ACHN (cell line): Measurements from ENCODE around the gene BTBD19.
"Not testable (repeated sequence)": the region's sequence is repeated elsewhere in the genome, so short reads cannot be mapped to it uniquely, and the experiment has no call there.

Experiments
- DNase-seq: peaks from one replicate; pipeline ENCODE4 v3.0.0-alpha.2; 2015
- in situ Hi-C: cut with HindIII; loops from 2 replicates; pipeline ENCODE4 v1.10.0; 2017; ENCODE audit warnings: low sequenced_read_pairs, low pct_ligation_motif_present, low pct_unique_long_range_greater_than_20kb

BTBD19 gene, protein sequence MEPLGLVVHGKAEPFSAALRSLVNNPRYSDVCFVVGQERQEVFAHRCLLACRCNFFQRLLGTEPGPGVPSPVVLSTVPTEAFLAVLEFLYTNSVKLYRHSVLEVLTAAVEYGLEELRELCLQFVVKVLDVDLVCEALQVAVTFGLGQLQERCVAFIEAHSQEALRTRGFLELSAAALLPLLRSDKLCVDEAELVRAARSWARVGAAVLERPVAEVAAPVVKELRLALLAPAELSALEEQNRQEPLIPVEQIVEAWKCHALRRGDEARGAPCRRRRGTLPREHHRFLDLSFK

DNA sequence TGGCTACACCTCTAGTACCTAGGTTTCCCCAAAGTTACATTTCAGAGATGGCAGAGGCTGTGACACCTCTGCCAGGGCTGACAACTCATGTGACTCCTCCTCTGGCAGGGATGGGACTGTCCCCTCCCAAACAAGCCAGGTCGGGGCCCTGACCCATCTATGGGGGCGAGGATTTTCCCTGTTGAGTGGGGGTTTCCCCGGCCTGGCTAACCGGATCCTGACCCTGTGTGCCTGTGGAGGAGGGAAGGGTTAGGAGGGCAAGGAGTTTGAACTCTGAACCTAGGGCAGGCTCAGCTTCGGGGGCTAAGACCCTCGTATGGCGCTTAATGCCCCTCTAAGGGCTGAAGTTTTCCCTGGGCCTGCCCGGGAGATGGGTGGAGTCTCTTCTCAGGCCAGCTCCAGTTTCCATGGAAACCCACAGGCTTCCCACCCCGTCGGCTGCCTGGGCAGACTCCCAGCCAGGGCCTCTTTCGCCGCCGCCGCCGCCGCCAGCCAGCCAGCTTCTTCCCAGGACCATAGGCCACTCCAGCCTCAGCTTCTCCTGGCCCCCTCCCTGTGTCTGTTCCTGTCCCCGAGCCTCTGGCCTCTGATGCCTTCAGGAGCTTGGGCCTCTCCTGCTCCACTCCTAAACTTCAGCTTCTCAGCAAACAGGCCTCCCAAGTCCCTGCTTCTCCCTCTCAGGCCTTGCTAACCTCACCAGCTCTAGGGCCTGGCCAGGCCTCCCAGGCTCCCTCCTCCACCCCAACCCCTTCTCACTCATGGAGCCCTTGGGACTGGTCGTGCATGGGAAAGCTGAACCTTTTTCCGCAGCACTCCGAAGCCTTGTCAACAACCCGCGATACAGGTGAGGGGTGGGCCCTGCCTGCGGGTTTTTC lies at the start of gene BTBD19:
TSS of gene BTBD19 (plus strand) at position 461 of the 875 bp plus-strand sequence. CDS start at position 759, 298 bp downstream.
- in situ Hi-C loops, result no loop called here
- peak; percentile 76 for DNase-seq

- in situ Hi-C loops, result no loop called here
These were observed 49.2 kb upstream of the BTBD19 start for GRCh38 chr1:44759077-44759476.

DNA sequence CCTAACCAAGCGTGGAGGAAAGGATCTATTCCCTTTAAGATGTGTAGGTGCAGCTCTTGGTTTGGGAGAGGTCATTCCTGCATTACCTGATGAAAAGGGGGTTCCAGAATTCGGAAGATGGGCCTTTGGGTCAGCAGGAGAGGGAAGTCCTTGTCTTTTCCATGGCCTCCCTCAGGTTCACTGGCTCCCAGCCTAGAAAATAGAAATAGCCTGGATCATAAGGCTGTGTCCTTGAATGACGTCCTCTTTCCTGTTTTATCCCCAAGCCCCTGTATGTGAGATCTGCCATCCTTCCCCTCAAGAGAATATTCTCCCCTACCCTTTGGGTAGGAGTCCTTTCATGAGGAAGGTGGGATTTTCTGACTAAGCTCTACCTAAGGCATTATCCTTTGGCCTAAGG lies 47.4 kb upstream of the BTBD19 start:
- in situ Hi-C loops, result no loop called here
- DNase-seq, result no peak

More at GRCh38 chr1:44759077-44759476, 49.2 kb upstream of the BTBD19 start:
- DNase-seq, result no peak

DNA sequence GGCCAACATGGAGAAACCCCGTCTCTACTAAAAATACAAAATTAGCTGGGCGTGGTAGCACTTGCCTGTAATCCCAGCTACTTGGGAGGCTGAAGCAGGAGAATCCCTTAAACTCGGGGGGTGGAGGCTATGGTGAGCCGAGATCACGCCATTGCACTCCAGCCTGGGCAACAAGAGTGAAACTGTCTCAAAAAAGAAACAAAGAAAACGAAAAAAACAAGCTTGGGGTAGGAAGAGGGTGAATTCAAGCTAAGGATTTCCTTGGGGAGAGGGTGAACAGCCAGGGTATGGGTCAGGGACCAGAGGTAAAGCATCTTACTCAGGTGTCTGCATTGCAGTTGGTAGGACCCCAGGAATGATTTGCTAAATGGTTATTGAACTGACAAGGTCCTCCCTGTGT lies 41.9 kb upstream of the BTBD19 start:
- in situ Hi-C loops, DNase-seq: not testable (repeated sequence)

DNA sequence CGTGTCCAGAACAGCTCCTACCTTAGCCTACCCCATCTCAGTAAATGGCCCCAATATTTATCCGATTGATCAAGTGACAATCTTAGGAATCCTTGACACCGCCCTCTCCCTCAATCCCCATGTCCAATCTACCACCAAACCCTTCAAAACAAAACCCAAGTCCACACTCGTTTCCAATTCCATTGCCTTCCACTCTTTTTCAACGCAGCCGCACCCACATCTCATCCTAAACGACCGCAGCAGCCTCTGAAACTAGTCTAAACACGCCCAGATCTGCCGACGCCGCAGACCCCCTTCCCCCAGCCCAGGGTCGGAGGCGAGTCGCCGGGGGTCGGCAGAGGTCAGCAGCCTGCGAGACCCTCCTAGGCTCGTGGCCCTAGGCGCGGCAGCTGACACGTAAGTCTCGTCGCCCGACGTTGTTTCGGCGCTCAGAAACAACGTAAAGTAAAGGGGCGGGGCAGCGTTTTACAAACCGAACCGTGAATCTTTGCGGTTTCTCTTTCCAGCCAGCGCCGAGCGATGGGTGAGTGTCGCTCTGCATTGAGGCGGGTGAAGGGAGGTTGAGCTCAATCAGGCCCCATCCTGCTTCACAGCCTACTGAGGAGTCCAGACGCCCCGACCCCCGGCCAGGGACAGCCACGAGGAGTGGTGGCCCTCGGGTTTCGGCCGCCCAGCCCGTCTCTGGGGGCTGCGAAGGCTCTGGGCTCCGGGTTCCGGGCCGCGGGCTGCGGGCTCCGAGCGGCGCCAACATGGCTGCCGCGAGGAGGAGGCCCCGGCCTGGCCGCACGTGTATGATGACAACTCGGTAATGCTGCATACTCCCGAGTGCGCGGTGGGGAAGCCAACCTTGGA lies 33.0 kb upstream of the BTBD19 start, which contains the start of gene RPS8:
TSS of gene RPS8 (plus strand) at position 463 of the 852 bp plus-strand sequence. CDS start at position 520, 57 bp downstream.
- peak; percentile 93 for DNase-seq
- in situ Hi-C loops, result no loop called here

DNA sequence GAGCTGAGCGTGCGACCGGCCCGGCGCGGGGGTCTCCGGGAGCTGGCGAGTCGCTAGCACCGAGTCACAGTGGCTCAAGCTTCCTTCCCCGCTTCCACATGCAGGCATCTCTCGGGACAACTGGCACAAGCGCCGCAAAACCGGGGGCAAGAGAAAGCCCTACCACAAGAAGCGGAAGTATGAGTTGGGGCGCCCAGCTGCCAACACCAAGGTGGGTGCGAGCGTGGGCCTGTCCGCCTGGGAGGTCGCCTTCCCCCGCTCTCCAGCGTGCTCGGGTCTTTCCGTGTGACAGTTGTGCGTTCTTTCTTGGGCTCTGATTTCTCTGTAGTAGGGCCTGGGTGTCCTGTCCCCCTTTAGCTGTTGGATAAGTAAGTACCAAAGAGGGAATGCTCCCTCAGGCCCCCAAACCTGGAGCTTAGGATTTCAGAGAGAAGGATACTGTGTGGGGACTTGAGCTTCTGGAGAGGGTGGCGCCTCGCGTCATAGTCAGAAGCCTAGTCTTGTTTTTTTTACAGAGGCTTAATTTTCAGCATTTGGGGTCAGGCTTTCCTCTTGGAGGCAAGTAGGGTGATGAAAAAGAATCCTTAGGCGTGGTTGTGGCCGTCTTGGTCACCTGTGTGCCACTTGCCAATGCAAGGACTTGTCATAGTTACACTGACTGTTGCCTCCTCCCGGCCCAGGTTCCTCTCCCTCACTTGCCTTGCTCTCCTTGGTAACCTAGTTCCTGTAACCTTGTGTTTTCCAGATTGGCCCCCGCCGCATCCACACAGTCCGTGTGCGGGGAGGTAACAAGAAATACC lies 32.2 kb upstream of the BTBD19 start:
- in situ Hi-C loops, result no loop called here
- DNase-seq, result no peak

DNA sequence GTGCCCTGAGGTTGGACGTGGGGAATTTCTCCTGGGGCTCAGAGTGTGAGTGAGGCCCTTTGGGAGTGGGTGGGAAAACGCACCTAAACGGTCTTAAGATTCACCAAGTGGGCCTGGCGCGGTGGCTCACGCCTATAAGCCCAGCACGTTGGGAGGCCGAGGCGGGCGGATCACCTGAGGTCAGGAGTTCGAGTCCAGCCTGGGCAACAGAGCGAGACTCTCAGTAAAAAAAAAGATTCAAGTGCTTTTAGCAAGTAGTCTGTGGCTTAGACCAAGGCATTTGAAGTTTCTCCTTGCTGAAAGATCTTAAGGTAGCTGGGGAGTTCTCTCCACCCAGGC lies 31.6 kb upstream of the BTBD19 start:
- no peak for DNase-seq
- in situ Hi-C loops, result no loop called here

DNA sequence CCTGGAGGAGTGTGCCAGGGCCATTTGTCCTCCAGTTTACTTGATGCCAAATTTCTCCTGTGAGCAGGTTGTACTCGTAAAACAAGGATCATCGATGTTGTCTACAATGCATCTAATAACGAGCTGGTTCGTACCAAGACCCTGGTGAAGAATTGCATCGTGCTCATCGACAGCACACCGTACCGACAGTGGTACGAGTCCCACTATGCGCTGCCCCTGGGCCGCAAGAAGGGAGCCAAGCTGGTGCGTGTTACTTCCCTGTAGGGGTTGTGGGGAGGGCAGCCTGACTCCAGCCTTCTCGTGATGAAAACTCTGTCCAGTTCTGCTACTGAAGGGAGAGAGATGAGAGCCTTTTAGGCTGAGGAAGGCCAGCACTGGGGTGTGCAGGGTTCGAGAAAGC lies 30.8 kb upstream of the BTBD19 start:
- in situ Hi-C loops, result no loop called here
- no peak for DNase-seq

- in situ Hi-C loops, result no loop called here
These were observed 30.2 kb upstream of the BTBD19 start for GRCh38 chr1:44777969-44778635.

DNA sequence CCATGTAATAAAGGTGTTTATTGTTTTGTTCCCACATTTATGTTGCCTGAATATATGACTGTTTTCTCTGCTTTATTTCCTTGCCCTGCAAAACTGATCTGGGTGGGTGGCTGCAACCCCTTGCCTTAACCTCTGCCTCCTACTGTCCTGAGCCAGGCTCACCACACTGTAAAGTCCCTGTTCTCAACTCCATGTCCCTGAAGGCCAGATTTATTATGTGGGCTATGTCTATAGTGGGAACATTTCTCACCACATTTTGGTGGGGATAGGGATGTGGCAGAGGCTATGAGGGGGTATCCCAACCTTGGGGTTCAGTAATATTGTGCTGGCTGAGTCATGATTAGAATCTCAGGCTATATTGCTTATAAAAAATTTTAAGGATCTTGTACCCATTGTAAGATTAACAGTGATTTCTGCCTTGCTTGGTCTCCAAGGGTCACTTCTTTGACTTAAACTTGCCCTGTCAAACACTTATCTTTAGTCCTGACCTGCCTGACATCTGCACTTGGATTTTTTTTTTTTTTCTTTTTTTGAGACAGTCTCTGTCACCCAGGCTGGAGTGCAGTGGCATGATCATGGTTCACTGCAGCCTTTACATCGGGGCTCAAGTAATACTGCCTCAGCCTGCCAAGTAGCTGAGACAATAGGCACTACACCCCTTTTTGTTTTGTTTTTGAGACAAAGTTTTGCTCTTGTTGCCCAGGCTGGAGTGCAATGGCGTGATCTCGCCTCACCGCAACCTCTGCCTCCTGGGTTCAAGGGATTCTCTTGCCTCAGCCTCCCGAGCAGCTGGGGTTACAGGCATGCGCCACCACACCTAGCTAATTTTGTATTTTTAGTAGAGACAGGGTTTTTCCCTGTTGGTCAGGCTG lies 29.4 kb upstream of the BTBD19 start:
- in situ Hi-C loops, result no loop called here
- DNase-seq, result no peak

More at GRCh38 chr1:44777969-44778635, 30.2 kb upstream of the BTBD19 start:
- no peak for DNase-seq

DNA sequence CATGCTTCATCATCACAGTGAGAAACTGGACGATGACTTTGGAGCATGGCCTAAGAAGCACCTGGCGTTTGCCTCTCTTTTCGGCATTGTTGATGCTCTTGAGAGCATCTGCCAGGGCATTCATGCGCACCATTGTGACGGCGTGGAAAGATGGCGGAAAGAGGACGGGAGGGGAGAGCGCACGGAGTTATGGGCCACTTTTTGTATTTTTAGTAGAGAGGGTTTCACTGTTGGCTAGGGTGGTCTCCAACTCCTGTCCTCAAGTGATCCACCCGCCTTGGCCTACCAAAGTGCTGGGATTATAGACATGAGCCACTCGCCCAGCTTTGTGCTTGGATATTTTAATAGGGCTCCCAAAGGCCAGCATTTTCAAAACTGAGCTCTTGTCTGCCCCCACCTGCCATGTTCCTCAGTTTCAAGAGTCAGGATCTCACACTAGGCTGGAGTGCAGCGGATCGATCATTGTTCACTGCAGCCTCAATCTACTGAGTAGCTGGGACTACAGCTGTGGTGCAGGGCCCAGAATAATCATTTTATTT lies 27.7 kb upstream of the BTBD19 start:
- no peak for DNase-seq
- in situ Hi-C loops, result no loop called here

GRCh38 chr1:44783697-44784093 lies 24.6 kb upstream of the BTBD19 start:
- in situ Hi-C loops, result no loop called here
- no peak for DNase-seq

DNA sequence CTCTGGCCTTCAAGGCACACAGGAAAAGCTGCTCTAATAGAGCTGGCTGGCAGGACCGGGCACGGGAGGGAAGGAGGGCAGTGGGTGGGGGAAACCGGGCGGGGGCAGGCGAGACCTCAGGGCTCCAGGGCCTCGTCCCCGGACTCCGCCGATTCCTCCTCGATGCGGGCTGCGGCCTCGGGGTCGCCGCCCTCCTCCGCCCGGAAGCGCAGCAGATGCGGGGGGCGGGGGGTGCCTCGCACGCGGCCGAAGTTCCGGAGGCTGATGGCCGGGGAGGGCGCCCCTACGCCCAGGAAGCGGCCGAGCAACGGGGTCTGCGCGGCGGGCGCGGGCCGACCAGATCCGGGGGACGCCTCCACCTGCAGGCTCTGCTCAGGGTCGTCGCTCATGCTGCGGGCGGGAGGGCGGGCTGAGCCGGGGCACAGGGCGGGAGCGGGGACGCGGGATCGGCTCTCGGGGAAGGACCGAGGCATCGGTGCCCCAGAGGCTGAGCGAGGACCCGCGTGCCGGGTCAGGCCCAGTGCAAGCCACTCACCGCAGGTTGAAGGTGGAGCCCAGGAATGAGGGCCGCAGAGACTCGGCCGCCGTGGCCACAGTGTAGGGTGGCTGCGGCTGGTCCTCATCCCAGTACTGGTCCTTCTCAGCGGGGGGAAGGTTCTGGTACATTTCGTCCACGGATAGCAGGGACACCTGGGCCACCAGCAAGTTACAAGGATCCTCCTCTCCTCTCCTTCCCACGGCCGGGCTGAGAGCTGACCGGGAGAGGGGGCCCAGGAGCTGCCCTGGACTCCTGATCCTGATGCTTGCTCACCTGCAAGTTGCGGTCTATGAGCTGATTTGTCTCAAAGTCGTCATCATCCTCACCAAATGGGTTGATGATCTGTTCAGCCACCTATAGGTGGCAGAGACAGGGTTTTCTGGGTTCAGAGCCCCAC lies 24.0 kb upstream of the BTBD19 start:
- in situ Hi-C loops, result no loop called here
- peak; percentile 26 for DNase-seq

DNA sequence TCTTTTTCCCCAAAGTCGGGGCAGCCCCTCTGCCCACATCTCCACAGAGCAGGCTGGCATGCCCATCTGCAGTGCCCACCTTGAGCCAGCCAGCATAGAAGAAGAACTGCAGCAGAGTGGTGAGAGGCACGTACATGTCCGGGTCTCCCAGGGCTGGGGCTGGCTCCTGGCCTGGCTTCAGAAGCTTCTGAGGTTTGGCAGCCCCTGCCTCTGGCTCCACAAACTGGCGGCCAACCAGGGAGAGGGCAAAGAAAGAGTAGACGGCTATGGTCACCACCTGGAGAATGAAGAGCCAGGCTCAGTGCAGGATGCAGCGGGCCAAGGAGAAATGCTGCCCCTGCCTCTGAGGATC lies 23.3 kb upstream of the BTBD19 start:
- in situ Hi-C loops, result no loop called here
- no peak for DNase-seq

DNA sequence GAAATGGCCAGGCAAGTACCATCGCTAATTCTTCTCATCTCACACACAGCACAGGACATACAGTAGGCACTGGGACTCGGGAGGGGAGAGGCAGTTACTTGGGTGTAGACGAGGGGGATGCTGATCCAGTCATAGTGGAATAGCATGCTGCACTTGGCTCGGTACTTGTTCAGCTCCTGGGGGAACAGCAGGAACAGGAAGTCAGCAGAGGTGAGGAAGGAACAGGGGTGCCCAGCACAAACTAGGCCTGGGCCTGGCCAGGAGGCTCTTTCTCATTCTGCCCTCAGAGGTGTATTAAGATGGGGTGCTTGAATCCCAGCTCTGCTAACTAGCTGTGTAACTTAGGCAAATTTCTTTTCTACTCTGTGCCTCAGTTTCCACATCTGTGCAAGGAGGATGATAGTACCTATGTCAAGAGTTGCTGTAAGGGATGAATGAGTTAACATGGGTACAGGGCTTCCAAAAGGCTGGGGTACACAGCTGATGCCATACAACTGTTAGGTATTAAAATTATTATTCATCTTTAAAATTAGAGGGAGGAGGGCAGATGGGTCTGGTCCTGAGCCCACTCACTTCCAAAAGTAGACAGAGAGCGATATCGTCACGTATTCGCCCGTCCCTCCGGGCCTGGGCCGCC lies 22.7 kb upstream of the BTBD19 start:
- no peak for DNase-seq
- in situ Hi-C loops, result no loop called here
